K562 (cell line): ENCODE measurements around the gene RNF151. TPM values are rescaled to one million over a fixed set of nuclear protein-coding genes. Genes with fewer than 3 reads are reported as not detected.
A peak's percentile ranks its signal among the peaks of the same experiment; 100 is the strongest.

Experiments
- ARID4B ChIP-seq: sonication (generic); formaldehyde crosslinking; IDR thresholded peaks from 2 replicates; pipeline ENCODE4 v1.8.0; 2022; ENCODE audit warnings: mild to moderate bottlenecking, missing genetic modification reagents
- BHLHE40 ChIP-seq: IDR thresholded peaks from 2 replicates; pipeline ENCODE4 v1.6.1; 2011; ENCODE audit warnings: low read length, improper control_type of control experiment
- BRF1 ChIP-seq: IDR thresholded peaks from 3 replicates; pipeline ENCODE4 v1.6.1; 2011; ENCODE audit warnings: borderline replicate concordance, mild to moderate bottlenecking; ENCODE audit not compliant: insufficient read length; ENCODE audit errors: extremely low read depth
- CREB3L1 ChIP-seq: fragments of 450-650 bp; IDR thresholded peaks from 2 replicates; pipeline ENCODE4 v1.6.1; 2014; ENCODE audit warnings: low read depth, mild to moderate bottlenecking, moderate library complexity, borderline replicate concordance
- CTBP1 ChIP-seq: fragments of 450-650 bp; IDR thresholded peaks from 2 replicates; pipeline ENCODE4 v1.6.1; 2016; ENCODE audit warnings: borderline replicate concordance
- GTF2E2 ChIP-seq: fragments of 200-800 bp; sonication (Bioruptor generic); IDR thresholded peaks from 2 replicates; pipeline ENCODE4 v1.6.1; 2016; ENCODE audit warnings: missing genetic modification characterization, missing compliant biosample characterization
- HDAC1 ChIP-seq, 2 experiments: fragments of 450-650 bp; IDR thresholded peaks; 2 replicates each; pipeline ENCODE4 v1.6.1; 2016 to 2017; ENCODE audit warnings: inconsistent platforms in 1 of 2, mild to moderate bottlenecking in 1 of 2, moderate library complexity in 1 of 2
- HDAC8 ChIP-seq: fragments of 450-650 bp; IDR thresholded peaks from 2 replicates; pipeline ENCODE4 v1.6.1; 2016; ENCODE audit warnings: mild to moderate bottlenecking, missing genetic modification characterization, moderate library complexity, missing compliant biosample characterization
- HMG20B ChIP-seq: fragments of 250-450 bp; sonication (Bioruptor Pico); IDR thresholded peaks from 2 replicates; pipeline ENCODE4 v1.5.0; 2021; ENCODE audit warnings: mild to moderate bottlenecking
- HNRNPLL ChIP-seq: fragments of 200-400 bp; formaldehyde crosslinking; IDR thresholded peaks from 2 replicates; pipeline ENCODE4 v1.6.1; 2017; ENCODE audit warnings: low read length, low read depth, mild to moderate bottlenecking; ENCODE audit not compliant: poor library complexity, severe bottlenecking
- MAFF ChIP-seq: IDR thresholded peaks from 2 replicates; pipeline ENCODE4 v1.6.1; 2012; ENCODE audit warnings: low read length, improper control_type of control experiment
- POLR2A ChIP-seq: fragments of 450-650 bp; conservative IDR thresholded peaks from 2 replicates; pipeline ENCODE4 v1.6.1; 2016
- PTBP1 ChIP-seq: fragments of 200-400 bp; formaldehyde crosslinking; IDR thresholded peaks from 2 replicates; pipeline ENCODE4 v1.6.1; 2017; ENCODE audit warnings: low read depth, low read length
- TCF15 ChIP-seq: fragments of 250-450 bp; sonication (Bioruptor Pico); IDR thresholded peaks from 2 replicates; pipeline ENCODE4 v1.8.0; 2022; ENCODE audit warnings: moderate library complexity, mild to moderate bottlenecking, inconsistent platforms
- TEAD1 ChIP-seq, 2 experiments: fragments of 450-650 bp in 1 of 2; sonication (generic) in 1 of 2; formaldehyde crosslinking; IDR thresholded peaks; 2 replicates each; pipeline versions ENCODE4 v1.4.0 to v1.8.0; 2020 to 2022; ENCODE audit warnings: mild to moderate bottlenecking in 2 of 2, missing genetic modification reagents in 1 of 2
- ZBTB2 ChIP-seq: fragments of 450-650 bp; IDR thresholded peaks from 2 replicates; pipeline ENCODE4 v1.6.1; 2016; ENCODE audit warnings: antibody characterized with exemption
- ZNF143 ChIP-seq: sonication (generic); formaldehyde crosslinking; IDR thresholded peaks from 2 replicates; pipeline ENCODE4 v1.9.0; 2022; ENCODE audit warnings: mild to moderate bottlenecking, missing genetic modification reagents
- ZNF3 ChIP-seq: fragments of 250-450 bp; sonication (Bioruptor Pico); IDR thresholded peaks from 2 replicates; pipeline ENCODE4 v1.5.0; 2021; ENCODE audit warnings: mild to moderate bottlenecking, moderate library complexity
- ZNF507 ChIP-seq: conservative IDR thresholded peaks from 2 replicates; pipeline ENCODE4 v1.6.1; 2017; ENCODE audit warnings: missing genetic modification characterization, missing compliant biosample characterization
- ZNF57 ChIP-seq: fragments of 450-650 bp; formaldehyde crosslinking; IDR thresholded peaks from 2 replicates; pipeline ENCODE4 v1.4.0; 2020; ENCODE audit warnings: mild to moderate bottlenecking, moderate library complexity
- polyA plus RNA-seq, 8 experiments: library from polyadenylated mRNA; depleted of rRNA in 4 of 8; stranded (reverse) in 5 of 8; unstranded in 3 of 8; fragments of >200 nt; fragmentation: Nextera tagmentation in 2 of 8; fragmentation: Illumina TruSeq in 1 of 8; extraction: Ambion mirVana in 2 of 8; extraction: Trizol in 1 of 8; gene quantifications; 2 replicates each; pipeline versions ENCODE4 v1.2.1 to v1.2.3, GENCODE V29; 2011 to 2014; ENCODE audit warnings: inconsistent platforms in 1 of 8, missing spikeins in 1 of 8
- total RNA-seq, 7 experiments: library from RNA; depleted of rRNA in 6 of 7; stranded (reverse); fragments of >200 nt in 6 of 7; fragmentation: Illumina TruSeq in 2 of 7; extraction: Trizol in 2 of 7; gene quantifications; 2 replicates each; pipeline versions ENCODE4 v1.2.1 to v1.2.3, GENCODE V29; 2011 to 2021; ENCODE audit warnings: low replicate concordance in 1 of 7

RNF151 gene
- total and polyA plus RNA-seq, 9 of the 15 experiments (the other 6 are each of a cell fraction or from before 2014, with no cell fraction given) = not detected

GRCh38 chr16:2009791-2010510 is 43.3 kb downstream of the RNF151 start, which contains the start of gene ZNF598 (continued):
- TF ChIP-seq CREB3L1 = peak; percentile 97
- no peak for TF ChIP-seq HMG20B (CRISPR knock-in tag)
- no peak for TF ChIP-seq TCF15 (CRISPR knock-in tag)
- TF ChIP-seq TEAD1 (CRISPR knock-in tag; IDR thresholded peaks at IDR 0.05) = peak in 1 of 2 experiments; percentile 73; a peak in 3 of 4 replicates
- peak; percentile 86 to 93; a peak in 3 of 4 replicates for TF ChIP-seq HDAC1 (IDR thresholded peaks at IDR 0.05)
- TF ChIP-seq POLR2A = peak; percentile 96
- TF ChIP-seq HNRNPLL = peak; percentile 6
- TF ChIP-seq ZNF143 = no peak
- peak; percentile 60; the same call in 1 of the 2 replicates for TF ChIP-seq GTF2E2
- no peak for TF ChIP-seq BRF1
- peak; percentile 85 for TF ChIP-seq ARID4B (CRISPR knock-in tag)
- no peak; the same call in 1 of the 2 replicates for TF ChIP-seq HDAC8
- TF ChIP-seq ZBTB2 = 0 out of 2 replicates have a peak, but pooled peaks have one; percentile 35
- no peak for TF ChIP-seq BHLHE40
- no peak for TF ChIP-seq MAFF
- peak; percentile 77 for TF ChIP-seq CTBP1
- TF ChIP-seq ZNF3 (CRISPR knock-in tag) = no peak
- no peak for TF ChIP-seq ZNF57 (CRISPR knock-in tag)
- TF ChIP-seq ZNF507 (tag) = no peak
- no peak for TF ChIP-seq PTBP1
